GM19452 (cell line): ENCODE measurements around the gene CASKIN2.
"Not testable (repeated sequence)": the region's sequence is repeated elsewhere in the genome, so short reads cannot be mapped to it uniquely, and the experiment has no call there.

Source experiments
- ATAC-seq: cut with Tn5 transposase; IDR thresholded peaks from one replicate; pipeline ENCODE4 v1.9.1; 2021; ENCODE audit not compliant: unreplicated experiment

Gene CASKIN2

GRCh38 chr17:75475851-75476250, 39.5 kb downstream of the CASKIN2 start:
- no peak for ATAC-seq

GRCh38 chr17:75475144-75475835, 40.0 kb downstream of the CASKIN2 start:
- no peak for ATAC-seq

- no peak for ATAC-seq
These were observed 40.6 kb downstream of the CASKIN2 start for GRCh38 chr17:75474736-75475135.

- no peak for ATAC-seq
These were observed 42.1 kb downstream of the CASKIN2 start for GRCh38 chr17:75473246-75473645.

GRCh38 chr17:75472119-75472518, 43.2 kb downstream of the CASKIN2 start:
- ATAC-seq, result no peak

GRCh38 chr17:75471207-75471606, 44.1 kb downstream of the CASKIN2 start:
- no peak for ATAC-seq

- no peak for ATAC-seq
These were observed 46.5 kb downstream of the CASKIN2 start for GRCh38 chr17:75468779-75469373.

GRCh38 chr17:75468291-75468754, 47.0 kb downstream of the CASKIN2 start:
- ATAC-seq, result no peak

GRCh38 chr17:75465039-75465438, 50.3 kb downstream of the CASKIN2 start:
- ATAC-seq, result no peak

GRCh38 chr17:75463603-75464002, 51.7 kb downstream of the CASKIN2 start:
- no peak for ATAC-seq

GRCh38 chr17:75460295-75460694, 55.0 kb downstream of the CASKIN2 start:
- ATAC-seq, result no peak

- no peak for ATAC-seq
These were observed 55.6 kb downstream of the CASKIN2 start for GRCh38 chr17:75459590-75460267.

- no peak for ATAC-seq
These were observed 56.1 kb downstream of the CASKIN2 start for GRCh38 chr17:75459246-75459589.

GRCh38 chr17:75457047-75457654, 58.2 kb downstream of the CASKIN2 start:
- ATAC-seq, result no peak

GRCh38 chr17:75456417-75457046, 58.8 kb downstream of the CASKIN2 start, which contains the start of gene TMEM94:
Gene TMEM94, plus strand, starts transcription at chr17:75456635. Its CDS starts 15,271 bp downstream, at chr17:75471906.
- ATAC-seq, result peak; percentile 88

- ATAC-seq, result peak; percentile 14
These were observed 59.3 kb downstream of the CASKIN2 start for GRCh38 chr17:75456039-75456416.

- ATAC-seq, result not testable (repeated sequence)
These were observed 60.7 kb downstream of the CASKIN2 start for GRCh38 chr17:75454672-75455071.

- ATAC-seq, result no peak
These were observed 61.1 kb downstream of the CASKIN2 start for GRCh38 chr17:75454193-75454592.

- no peak for ATAC-seq
These were observed 65.1 kb downstream of the CASKIN2 start for GRCh38 chr17:75450270-75450669.
